CD4-positive, alpha-beta T cell treated with Interleukin-10 for 1 hour (primary cell): Measurements from ENCODE around the gene SRPK2.
"Not testable (repeated sequence)": the region's sequence is repeated elsewhere in the genome, so short reads cannot be mapped to it uniquely, and the experiment has no call there.

ENCODE experiments used
- DNase-seq: peaks from one replicate; pipeline ENCODE4 v3.0.0-alpha.2; 2020

Gene SRPK2

GRCh38 chr7:105257338-105257737, 131.4 kb downstream of the SRPK2 start:
- no peak for DNase-seq

GRCh38 chr7:105256761-105257231, 131.9 kb downstream of the SRPK2 start:
- no peak for DNase-seq

- DNase-seq, result no peak
Observed at GRCh38 chr7:105250706-105251105, 138.0 kb downstream of the SRPK2 start.

- no peak for DNase-seq
Observed at GRCh38 chr7:105250239-105250638, 138.5 kb downstream of the SRPK2 start.

- no peak for DNase-seq
Observed at GRCh38 chr7:105249216-105249615, 139.5 kb downstream of the SRPK2 start.

- DNase-seq, result no peak
Observed at GRCh38 chr7:105246679-105247078, 142.0 kb downstream of the SRPK2 start.

- no peak for DNase-seq
Observed at GRCh38 chr7:105246256-105246655, 142.5 kb downstream of the SRPK2 start.

- DNase-seq, result no peak
Observed at GRCh38 chr7:105245398-105246114, 143.2 kb downstream of the SRPK2 start.

GRCh38 chr7:105244594-105244993, 144.1 kb downstream of the SRPK2 start:
- DNase-seq, result no peak

GRCh38 chr7:105241198-105241597, 147.5 kb downstream of the SRPK2 start:
- no peak for DNase-seq

GRCh38 chr7:105238198-105238765, 150.4 kb downstream of the SRPK2 start:
- DNase-seq, result no peak

- DNase-seq, result no peak
Observed at GRCh38 chr7:105234886-105235285, 153.8 kb downstream of the SRPK2 start.

- not testable (repeated sequence) for DNase-seq
Observed at GRCh38 chr7:105232829-105233291, 155.9 kb downstream of the SRPK2 start.

GRCh38 chr7:105230486-105230885, 158.2 kb downstream of the SRPK2 start:
- no peak for DNase-seq

GRCh38 chr7:105229641-105230040, 159.1 kb downstream of the SRPK2 start:
- DNase-seq, result no peak

- DNase-seq, result no peak
Observed at GRCh38 chr7:105228555-105228954, 160.2 kb downstream of the SRPK2 start.

- no peak for DNase-seq
Observed at GRCh38 chr7:105227391-105227790, 161.3 kb downstream of the SRPK2 start.

GRCh38 chr7:105224884-105225651, 163.7 kb downstream of the SRPK2 start:
- DNase-seq, result no peak

- no peak for DNase-seq
Observed at GRCh38 chr7:105222953-105223352, 165.8 kb downstream of the SRPK2 start.

- no peak for DNase-seq
Observed at GRCh38 chr7:105219771-105220160, 169.0 kb downstream of the SRPK2 start.

- no peak for DNase-seq
Observed at GRCh38 chr7:105218939-105219770, 169.6 kb downstream of the SRPK2 start.

GRCh38 chr7:105218215-105218614, 170.5 kb downstream of the SRPK2 start:
- DNase-seq, result no peak

GRCh38 chr7:105216786-105217185, 171.9 kb downstream of the SRPK2 start:
- no peak for DNase-seq
